ENCODE measurements around the gene FANCM.

FANCM gene, protein sequence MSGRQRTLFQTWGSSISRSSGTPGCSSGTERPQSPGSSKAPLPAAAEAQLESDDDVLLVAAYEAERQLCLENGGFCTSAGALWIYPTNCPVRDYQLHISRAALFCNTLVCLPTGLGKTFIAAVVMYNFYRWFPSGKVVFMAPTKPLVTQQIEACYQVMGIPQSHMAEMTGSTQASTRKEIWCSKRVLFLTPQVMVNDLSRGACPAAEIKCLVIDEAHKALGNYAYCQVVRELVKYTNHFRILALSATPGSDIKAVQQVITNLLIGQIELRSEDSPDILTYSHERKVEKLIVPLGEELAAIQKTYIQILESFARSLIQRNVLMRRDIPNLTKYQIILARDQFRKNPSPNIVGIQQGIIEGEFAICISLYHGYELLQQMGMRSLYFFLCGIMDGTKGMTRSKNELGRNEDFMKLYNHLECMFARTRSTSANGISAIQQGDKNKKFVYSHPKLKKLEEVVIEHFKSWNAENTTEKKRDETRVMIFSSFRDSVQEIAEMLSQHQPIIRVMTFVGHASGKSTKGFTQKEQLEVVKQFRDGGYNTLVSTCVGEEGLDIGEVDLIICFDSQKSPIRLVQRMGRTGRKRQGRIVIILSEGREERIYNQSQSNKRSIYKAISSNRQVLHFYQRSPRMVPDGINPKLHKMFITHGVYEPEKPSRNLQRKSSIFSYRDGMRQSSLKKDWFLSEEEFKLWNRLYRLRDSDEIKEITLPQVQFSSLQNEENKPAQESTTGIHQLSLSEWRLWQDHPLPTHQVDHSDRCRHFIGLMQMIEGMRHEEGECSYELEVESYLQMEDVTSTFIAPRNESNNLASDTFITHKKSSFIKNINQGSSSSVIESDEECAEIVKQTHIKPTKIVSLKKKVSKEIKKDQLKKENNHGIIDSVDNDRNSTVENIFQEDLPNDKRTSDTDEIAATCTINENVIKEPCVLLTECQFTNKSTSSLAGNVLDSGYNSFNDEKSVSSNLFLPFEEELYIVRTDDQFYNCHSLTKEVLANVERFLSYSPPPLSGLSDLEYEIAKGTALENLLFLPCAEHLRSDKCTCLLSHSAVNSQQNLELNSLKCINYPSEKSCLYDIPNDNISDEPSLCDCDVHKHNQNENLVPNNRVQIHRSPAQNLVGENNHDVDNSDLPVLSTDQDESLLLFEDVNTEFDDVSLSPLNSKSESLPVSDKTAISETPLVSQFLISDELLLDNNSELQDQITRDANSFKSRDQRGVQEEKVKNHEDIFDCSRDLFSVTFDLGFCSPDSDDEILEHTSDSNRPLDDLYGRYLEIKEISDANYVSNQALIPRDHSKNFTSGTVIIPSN (N-terminal part only)

DNA sequence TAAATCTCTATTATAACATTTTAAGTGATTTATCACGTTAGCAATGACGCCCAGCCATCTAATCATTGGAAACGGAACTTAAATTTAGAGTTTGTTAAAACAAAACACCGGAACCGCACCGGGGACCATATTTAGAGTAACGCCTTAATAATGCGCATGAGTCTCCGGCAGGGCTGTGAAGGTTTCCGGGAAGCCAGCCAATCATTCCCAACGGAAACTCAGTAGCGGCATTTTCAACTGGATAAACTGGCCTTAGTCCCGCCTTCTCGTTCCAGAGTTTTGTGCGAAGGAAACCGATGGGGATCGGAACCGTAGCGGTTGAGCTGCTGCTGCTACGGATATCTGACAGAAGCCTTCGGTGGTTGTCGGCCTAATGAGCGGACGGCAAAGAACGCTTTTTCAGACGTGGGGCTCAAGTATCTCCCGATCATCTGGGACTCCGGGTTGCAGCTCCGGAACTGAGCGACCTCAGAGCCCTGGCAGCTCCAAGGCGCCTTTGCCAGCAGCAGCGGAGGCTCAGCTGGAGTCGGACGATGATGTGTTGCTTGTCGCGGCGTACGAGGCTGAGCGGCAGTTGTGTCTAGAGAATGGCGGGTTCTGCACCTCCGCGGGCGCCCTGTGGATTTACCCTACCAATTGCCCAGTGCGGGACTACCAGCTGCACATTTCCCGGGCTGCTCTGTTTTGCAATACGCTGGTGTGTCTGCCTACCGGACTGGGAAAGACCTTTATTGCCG lies at the start of gene FANCM:
FANCM (plus strand) TSS at position 272 of the 737 bp plus-strand sequence; CDS start at position 374, 102 bp downstream.
- peak; percentile 98 for DNase-seq

DNA sequence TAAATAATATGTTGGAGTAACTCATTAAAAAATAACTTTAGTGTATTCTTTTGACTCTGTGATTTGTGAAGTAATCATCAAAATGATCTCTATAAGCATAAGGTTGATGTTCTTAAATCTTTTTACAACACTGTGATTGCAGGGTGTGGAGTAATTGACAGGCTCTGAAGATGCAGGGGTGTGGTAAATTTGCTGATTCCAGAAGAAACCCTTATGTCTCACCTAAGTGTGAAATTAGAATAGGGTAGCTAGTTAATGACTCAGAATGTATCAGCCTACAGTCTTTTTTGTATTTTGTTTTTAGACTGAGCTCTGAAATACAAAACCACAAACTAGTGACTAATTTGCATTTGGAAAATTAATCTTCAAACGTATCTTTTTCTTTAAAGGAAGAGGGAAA lies 45.9 kb upstream of the FANCM start:
- no peak for DNase-seq

DNA sequence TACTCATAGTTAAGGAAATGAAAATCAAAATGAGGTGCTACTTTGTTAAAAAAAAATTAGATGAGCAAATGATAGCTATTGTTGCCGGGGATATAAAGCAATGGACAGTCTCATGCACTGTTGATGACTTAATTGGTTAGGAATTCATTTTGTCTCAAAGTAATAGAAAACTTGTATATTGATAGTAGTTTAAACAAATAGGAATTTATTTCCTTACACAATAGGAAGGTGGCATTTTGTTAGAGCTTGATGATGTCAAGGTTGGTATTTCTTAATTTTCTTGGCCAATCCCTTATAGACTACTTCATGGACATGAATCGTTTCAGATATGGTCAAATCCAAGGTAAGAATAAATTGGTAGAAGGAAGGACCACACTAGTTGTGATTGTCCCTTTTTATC lies 44.0 kb upstream of the FANCM start:
- DNase-seq, result no peak

DNA sequence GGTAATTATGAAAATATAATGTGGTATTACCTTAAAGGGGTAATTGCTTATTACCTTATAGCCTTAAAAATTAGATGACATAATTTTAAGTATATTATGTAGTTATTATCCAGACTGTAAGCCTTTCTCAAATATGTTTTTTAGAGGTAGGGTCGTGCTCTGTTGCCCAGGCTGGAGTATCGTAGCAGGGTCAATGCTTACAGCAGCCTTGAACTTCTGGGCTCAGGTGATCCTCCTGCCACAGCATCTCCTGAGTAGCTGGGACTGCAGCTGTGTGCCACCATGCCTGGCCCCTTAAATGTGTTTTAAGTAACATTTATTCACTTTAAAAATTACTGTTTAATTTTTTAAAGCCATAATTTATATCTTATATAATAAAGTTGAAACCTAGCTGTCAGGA lies 41.5 kb upstream of the FANCM start:
- DNase-seq, result no peak

DNA sequence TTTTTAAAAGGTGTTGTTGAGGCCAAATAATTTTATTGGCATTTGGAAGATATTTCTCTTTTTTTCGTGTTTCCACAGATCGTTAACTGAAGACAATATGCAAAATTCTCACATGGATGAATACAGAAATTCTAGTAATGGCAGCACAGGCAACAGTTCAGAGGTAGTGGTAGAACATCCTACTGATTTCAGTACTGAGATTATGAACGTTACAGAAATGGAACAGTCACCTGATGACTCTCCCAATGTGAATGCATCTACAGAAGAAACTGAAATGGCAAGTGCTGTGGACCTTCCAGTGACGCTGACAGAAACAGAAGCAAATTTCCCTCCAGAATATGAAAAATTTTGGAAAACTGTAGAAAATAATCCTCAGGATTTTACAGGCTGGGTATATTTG lies 40.6 kb upstream of the FANCM start:
- DNase-seq, result no peak

DNA sequence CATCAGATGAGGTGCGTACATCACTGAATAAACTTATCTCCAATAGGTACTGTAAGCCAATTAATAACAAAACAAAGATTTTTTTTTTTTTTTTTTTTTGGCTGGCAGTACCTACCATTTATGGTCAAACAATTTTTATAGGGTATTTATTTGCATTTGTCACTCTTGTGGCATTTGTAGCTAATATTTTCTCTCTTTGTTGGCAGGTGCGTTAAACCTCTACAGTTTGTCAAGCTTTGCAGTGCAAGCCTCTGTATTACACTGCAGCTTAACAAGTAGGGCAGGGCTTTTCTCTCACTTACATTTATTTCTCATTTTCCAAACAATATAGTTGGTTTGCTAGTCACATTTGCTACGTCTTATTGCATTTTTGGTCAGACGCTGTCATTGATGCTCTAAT lies 39.5 kb upstream of the FANCM start:
- no peak for DNase-seq

DNA sequence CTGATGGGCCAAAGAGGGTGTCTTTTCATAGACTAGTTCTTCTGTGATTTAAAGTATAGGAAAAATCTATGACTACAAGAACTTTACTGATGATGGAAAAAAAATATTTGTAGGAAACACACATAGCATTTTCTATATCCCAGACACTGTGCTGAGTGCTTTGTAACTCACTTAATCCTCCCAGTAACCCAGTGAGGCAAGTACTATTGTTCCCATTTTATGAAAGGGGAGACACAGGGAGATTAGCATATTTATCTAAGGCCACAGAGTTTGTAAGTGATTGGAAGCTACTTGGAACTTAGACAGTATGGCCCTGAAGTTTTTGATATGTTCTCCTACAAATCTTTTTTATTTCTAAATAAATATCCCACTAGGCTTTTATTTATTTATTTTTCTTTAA lies 31.9 kb upstream of the FANCM start:
- no peak for DNase-seq

DNA sequence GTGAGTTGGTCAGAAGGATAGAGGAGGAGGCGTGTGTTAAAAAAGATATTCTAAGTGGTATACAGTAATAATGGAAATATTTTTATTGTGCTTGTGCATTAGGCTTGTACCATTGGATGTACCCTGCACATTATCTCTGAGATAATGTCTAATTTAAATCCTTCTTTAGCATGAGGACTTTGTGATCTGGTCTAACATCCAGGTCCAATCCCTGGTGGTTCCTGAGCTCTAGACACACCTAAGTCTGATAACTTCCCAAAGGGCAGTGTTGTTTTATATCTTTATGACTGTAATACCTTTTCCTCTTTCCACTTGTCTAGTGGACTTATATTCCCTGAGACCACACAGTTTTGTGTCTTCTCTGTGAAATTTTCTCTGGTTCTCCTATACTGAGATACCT lies 31.2 kb upstream of the FANCM start:
- DNase-seq, result no peak

DNA sequence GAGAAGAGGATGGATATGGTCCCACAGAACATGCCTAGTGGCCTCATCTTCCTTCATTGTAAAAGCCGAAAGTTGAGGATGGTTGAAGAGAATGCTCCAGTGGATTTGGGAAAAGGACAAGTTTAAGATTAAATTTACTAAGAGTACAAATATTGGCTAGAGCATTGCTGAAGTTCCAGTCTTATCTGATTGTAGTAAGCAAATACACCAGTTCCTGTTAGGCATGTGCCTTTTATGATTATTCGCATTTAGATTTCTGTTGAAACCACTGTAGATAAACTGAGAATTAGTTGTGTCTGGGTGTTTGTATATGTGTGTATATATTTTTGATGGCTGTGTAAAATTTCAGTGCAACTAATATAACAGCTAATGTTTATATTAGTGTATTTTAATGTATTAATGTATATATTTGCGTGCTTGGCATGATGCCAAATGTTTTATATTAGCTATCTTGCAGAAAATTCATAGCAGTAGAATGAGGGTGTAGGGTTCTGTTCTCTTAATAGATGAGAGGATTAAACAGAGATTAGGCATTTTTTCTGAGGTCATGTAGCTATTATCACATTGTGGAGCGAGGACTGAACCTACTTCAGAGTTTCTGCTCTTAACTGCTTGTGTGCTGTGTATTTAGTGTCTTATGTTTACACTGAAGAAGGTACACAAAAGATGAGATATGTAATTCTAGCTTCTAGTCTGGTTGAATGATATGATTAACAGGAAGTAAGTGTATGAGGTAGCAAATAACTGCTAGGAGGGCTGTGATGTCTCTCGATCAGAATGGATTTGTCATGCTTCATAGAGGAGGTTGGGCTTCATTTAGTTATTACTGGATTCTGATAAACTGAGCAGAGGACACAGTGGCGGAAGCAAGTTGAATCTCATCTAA lies 22.6 kb upstream of the FANCM start:
- no peak for DNase-seq

DNA sequence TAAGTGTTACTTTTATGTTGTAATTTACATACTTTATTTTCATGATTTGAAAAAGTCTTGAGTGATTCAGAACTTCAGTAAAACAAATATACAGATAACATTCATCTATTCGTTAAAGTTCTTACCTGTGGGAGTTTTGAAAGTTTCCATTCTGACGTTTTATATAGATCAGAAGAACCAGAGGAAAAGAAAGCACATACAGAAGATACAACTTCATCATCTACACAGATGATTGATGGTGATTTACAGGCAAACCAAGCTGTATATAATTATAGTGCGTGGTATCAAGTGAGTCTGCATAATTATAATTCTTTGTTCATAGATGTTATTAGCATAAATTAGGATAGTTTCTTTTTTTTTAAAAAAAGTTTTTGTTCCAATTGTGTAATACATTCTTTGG lies 21.4 kb upstream of the FANCM start:
- DNase-seq, result no peak

DNA sequence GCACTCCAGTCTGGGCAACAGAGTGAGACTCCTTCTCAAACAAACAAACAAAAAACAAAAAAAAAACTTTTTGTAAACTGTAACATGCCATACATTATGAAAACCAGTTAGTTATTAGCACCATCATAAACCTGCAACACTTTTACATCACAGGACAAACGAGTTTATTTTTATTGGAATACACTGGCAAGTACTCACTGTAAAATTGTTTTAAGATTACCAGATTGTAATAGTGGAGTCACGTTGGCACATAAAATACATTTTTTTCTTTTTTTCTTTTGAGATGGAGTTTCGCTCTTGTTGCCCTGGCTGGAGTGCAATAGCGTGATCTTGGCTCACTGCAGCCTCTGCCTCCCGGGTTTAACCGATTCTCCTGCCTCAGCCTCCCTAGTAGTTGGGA lies 17.1 kb upstream of the FANCM start:
- no peak for DNase-seq

DNA sequence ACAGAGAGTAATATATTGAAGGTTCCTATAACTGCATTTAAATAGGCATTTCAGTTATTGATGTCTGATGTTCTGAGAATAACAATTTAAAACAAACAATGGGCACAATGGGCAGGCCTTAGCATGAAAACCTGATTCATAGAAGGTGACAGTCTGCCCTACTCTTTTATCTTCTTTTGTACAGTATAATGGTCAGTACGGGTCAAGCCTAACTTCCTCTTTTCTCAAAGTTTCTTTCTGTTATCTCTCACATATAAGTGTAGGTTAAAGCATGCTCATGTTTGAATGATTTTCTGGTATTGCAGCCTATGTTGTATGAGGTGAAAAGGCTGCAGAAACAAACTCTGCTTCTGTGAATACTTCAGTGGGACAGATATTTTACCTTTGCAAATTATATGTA lies 15.6 kb upstream of the FANCM start:
- DNase-seq, result no peak

DNA sequence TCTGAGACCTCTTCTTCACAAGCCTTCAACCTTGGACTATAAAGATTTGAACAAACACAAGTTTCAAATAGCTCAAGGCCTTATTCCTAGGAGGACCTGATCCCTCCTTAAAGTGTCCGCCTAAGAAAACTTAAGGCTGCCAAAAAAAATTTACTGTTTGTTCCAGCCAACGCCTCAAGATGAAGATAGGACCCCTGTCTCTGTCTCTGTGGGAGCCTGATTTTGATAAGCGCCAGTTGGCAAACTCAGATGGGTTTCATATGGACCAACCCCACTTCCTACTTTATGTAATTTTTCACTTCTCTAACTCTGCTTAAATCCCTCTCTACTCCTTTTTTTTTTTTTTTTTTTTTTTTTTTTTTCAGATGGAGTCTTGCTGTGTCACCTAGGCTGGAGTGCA lies 12.5 kb upstream of the FANCM start:
- DNase-seq, result no peak

DNA sequence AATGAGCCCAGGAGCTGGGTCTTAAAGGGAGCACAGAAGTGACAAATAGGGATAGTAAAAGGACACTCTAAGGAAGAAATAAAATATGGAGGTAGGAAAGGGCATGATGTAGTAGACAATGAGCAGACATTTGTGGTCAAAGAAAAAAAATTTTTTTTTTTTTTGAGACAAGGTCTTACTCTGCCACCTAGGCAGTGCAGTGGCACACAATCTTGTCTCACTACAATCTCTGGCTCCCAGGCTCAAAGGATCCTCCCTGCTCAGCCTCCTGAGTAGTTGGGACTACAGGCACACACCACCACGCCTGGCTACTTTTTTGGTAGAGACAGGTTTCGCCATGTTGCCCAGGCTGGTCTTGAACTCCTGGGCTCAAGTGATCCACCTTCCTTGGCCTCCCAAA lies 10.0 kb upstream of the FANCM start:
- DNase-seq, result no peak

DNA sequence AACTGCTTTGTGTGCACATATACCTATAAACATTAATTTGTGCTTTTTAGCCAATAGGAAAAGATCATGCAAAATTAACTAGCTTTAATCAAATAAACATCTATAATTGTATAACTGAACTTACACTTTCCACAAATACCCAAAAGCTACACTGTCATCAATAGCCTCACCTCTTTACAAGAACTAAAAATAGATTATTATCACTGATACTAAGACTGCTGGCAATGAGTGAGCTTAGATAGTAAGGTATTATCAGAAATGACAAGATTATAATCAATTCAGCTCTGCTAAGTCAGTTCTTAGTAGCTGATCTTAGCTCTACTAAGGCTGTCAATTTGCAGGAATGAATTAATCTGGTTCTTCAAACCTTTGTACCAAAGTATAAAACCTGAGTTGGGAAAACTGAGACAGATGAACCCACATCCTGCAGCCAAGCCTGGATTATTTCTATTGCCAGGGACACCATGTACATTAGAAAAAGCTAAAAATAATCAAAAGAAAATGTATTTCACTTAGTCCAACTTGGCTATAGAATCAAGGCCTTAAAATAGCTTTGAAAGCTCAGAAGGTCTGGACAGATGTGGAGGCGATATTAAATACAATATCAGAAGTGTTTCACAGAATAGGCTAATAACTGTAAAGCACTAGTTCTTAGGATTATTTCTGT lies 6.6 kb upstream of the FANCM start:
- DNase-seq, result no peak

DNA sequence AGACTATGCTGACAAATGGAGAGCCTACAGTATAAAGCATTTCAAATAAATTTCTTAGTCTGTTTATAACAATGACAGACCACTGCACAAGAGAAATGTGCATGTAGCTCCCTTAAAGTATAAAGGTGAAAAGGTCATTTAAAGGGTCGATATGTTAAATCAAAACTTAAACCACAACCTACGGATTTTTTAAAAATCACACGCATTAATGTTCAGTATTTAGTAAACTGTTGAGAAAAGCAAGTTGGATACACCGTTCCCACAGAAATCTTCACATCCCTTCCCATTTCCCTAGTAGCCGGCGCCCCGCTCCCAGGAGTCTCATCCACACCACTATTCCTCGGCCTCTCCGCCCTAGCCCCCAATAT lies 2.1 kb upstream of the FANCM start:
- DNase-seq, result no peak

DNA sequence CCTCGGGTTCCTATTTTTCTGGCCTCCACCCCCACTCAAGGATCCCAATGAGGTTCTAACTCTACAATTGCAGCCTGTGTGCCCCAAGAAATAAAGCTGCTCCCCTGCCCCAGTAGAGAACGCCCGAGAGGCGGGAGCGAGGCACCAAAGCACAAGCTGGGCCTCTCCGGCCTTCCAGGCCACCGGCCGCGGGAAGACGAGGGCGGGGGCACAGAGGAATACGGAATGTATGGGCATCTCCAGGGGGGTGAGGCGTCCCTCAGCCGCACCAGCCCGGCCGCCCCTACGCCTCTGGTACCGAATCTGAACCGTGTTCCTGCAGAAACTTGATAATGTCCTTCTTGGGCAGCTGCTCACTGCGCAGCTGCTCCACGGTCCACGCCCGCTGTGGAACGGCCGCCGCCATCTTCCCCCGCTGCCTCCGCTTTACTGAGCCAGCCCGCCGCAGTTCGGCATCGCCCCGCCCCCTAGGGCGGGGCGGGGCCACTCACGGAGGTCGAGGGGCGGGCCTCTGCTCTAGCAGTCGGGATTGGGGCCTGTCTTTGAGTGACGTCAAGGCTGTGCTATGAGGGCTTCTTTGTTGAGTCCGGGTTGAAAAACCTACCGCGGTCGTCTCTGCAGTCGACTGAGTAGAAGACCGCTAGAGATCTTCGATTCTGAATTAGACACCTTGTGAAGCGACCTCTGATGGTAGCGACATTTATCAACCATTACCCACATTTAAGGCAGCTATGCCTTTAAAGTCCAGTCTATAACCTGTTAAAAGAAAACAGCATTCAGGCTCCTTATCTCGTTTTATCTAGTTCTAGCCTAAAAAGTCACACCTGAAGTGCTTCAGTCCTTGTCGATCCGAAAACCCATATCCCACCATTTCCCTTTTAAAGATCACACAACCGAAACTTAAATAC lies 1.4 kb upstream of the FANCM start, which contains the start of gene FKBP3:
FKBP3 (minus strand) TSS at position 431 of the 908 bp plus-strand sequence; CDS start at position 406, 25 bp downstream.
- DNase-seq, result peak; percentile 99

DNA sequence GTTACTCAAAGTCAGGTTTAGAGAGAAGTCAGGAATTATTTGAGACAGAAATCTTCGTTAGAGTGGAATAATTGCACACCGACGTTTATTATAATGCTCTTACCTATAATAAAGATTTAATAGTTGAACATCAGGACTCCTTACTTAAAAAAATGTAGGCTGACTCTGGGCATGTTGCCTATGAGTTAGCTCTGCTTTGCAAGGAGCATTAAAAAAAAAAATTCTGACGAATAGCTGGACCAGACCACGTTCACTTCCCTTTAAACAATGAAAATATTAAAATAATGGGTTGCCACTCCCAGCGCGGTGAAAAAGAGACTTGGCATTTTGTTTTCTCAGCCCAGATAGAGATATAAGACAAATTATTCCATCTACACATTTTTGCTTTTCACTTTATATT lies 574 bp upstream of the FANCM start:
- DNase-seq, result peak; percentile 37

DNA sequence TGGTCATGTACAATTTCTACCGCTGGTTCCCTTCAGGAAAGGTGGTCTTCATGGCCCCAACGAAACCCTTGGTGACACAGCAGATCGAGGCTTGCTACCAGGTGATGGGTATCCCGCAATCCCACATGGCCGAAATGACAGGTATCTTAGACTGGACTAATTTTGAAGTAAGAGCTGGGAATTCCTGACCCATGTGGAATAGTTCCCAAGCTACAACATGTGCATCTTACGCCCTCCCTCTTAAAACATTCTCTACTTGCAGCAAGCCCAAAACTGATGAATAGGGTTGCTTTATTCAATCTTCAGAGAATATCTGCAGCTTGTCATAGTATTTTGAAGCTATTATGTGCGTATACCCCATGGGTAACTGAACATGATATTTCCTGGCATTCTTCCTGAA lies 669 bp downstream of the FANCM start:
- DNase-seq, result no peak

All from NCI-H345 (cell line).